H1 (cell line): Measurements from ENCODE around the gene ADGRG1. TPM values are rescaled to one million over a fixed set of nuclear protein-coding genes. Genes with fewer than 3 reads are reported as not detected.
A peak's percentile ranks its signal among the peaks of the same experiment; 100 is the strongest.

Source experiments
- CTCF ChIA-PET: fragments of 300-600 bp; sonication (Branson Sonifier 250); formaldehyde crosslinking; loops from one replicate; lab custom pipeline; 2021; ENCODE audit not compliant: partially characterized antibody; lab: Charles Lee
- POLR2A ChIA-PET: fragments of 300-600 bp; sonication (Branson Sonifier 250); formaldehyde crosslinking; loops from one replicate; lab custom pipeline; 2021; ENCODE audit warnings: inconsistent platforms; ENCODE audit not compliant: partially characterized antibody; lab: Charles Lee
- DNase-seq, 2 experiments: peaks; one replicate each; pipeline versions ENCODE4 v3.0.0 to v3.0.0-alpha.2; 2010 to 2022; ENCODE audit warnings: low spot score in 2 of 2, low read depth in 1 of 2, mixed read lengths in 1 of 2
- FAIRE-seq: peaks from 2 replicates; lab custom pipeline; 2011; peaks lifted over from hg19 to GRCh38; lab: Jason Lieb, UNC
- H2AFZ ChIP-seq: 2 replicates; pipeline ENCODE4 v1.8.1; 2012; ENCODE audit warnings: low read length, inconsistent platforms
- H2AK5ac ChIP-seq: 2 replicates; pipeline ENCODE4 v1.6.1; 2013; ENCODE audit warnings: low read depth, low read length
- H2BK120ac ChIP-seq: replicated peaks from 2 replicates; pipeline ENCODE3; 2013; ENCODE audit warnings: low read depth, low read length, inconsistent platforms
- H2BK12ac ChIP-seq: 2 replicates; pipeline ENCODE4 v1.6.1; 2013; ENCODE audit warnings: low read depth, low read length
- H2BK15ac ChIP-seq: 2 replicates; pipeline ENCODE4 v1.6.1; 2013; ENCODE audit warnings: low read length
- H2BK20ac ChIP-seq: 2 replicates; pipeline ENCODE4 v1.6.1; 2013; ENCODE audit warnings: low read length
- H2BK5ac ChIP-seq: 2 replicates; pipeline ENCODE4 v1.6.1; 2013; ENCODE audit warnings: low read depth, low read length
- H3K14ac ChIP-seq: 2 replicates; pipeline ENCODE4 v1.6.1; 2013; ENCODE audit warnings: inconsistent platforms; ENCODE audit not compliant: insufficient read length
- H3K18ac ChIP-seq: 2 replicates; pipeline ENCODE4 v1.6.1; 2013; ENCODE audit warnings: low read length; ENCODE audit errors: extremely low read depth
- H3K23ac ChIP-seq: 2 replicates; pipeline ENCODE4 v1.6.1; 2013; ENCODE audit warnings: inconsistent platforms; ENCODE audit not compliant: insufficient read length
- H3K23me2 ChIP-seq: 2 replicates; pipeline ENCODE4 v1.6.1; 2013; ENCODE audit warnings: low read depth, low read length
- H3K27ac ChIP-seq: 2 replicates; pipeline ENCODE4 v1.6.1; 2011; ENCODE audit warnings: low read depth, low read length, inconsistent platforms
- H3K27me3 ChIP-seq, 4 experiments: replicated peaks in 1 of 4; 1 replicate in 1 of 4; 2 replicates in 3 of 4; pipeline versions ENCODE4 v1.6.1 to v1.8.1; 2011 to 2013; ENCODE audit warnings: low read length in 3 of 4, mild to moderate bottlenecking in 3 of 4, inconsistent platforms in 2 of 4, mixed read lengths in 2 of 4, moderate library complexity in 1 of 4; ENCODE audit not compliant: control insufficient read depth in 3 of 4, insufficient read depth in 3 of 4; ENCODE audit errors: extremely low read depth in 1 of 4
- H3K36me3 ChIP-seq, 4 experiments: 2 replicates each; pipeline versions ENCODE4 v1.6.1 to v1.8.1; 2011 to 2013; ENCODE audit warnings: mild to moderate bottlenecking in 4 of 4, low read length in 3 of 4, moderate library complexity in 2 of 4, control low read depth in 1 of 4, inconsistent platforms in 1 of 4; ENCODE audit not compliant: insufficient read depth in 4 of 4, control insufficient read depth in 2 of 4
- H3K4ac ChIP-seq: replicated peaks from 2 replicates; pipeline ENCODE3; 2013; ENCODE audit warnings: low read length, low read depth, mixed read lengths, inconsistent platforms; ENCODE audit not compliant: insufficient read length
- H3K4me1 ChIP-seq, 4 experiments: replicated peaks in 1 of 4; 1 replicate in 1 of 4; 2 replicates in 3 of 4; pipeline versions ENCODE4 v1.6.1 to v1.8.1; 2011 to 2013; ENCODE audit warnings: low read length in 3 of 4, inconsistent platforms in 2 of 4, mixed read lengths in 1 of 4; ENCODE audit not compliant: insufficient read depth in 4 of 4, control insufficient read depth in 3 of 4
- H3K4me2 ChIP-seq, 2 experiments: 2 replicates each; pipeline versions ENCODE4 v1.6.1 to v1.8.1; 2011 to 2013; ENCODE audit warnings: low read depth in 2 of 2, low read length in 2 of 2, control low read depth in 1 of 2, inconsistent platforms in 1 of 2, mild to moderate bottlenecking in 1 of 2; ENCODE audit not compliant: insufficient read depth in 1 of 2
- H3K4me3 ChIP-seq, 4 experiments: fragments of 200-600, 300-600 bp in 1 of 4; sonication (generic), shearing (Covaris generic), sonication (Bioruptor Twin) in 1 of 4; 2 replicates each; pipeline versions ENCODE4 v1.5.1 to v1.8.1; 2011 to 2016; ENCODE audit warnings: low read length in 4 of 4, low read depth in 3 of 4, control low read depth in 2 of 4, inconsistent platforms in 2 of 4, mild to moderate bottlenecking in 2 of 4, mixed read lengths in 1 of 4, moderate library complexity in 1 of 4; ENCODE audit not compliant: insufficient read depth in 2 of 4; ENCODE audit errors: extremely low read depth in 1 of 4
- H3K56ac ChIP-seq: replicated peaks from 2 replicates; pipeline ENCODE3; 2013; ENCODE audit warnings: low read depth, mild to moderate bottlenecking, mixed read lengths, low read length, inconsistent platforms; ENCODE audit not compliant: insufficient read length
- H3K79me1 ChIP-seq: 2 replicates; pipeline ENCODE4 v1.6.1; 2013; ENCODE audit warnings: low read depth, low read length, control low read depth
- H3K79me2 ChIP-seq, 2 experiments: 2 replicates each; pipeline versions ENCODE4 v1.6.1 to v1.8.1; 2012 to 2013; ENCODE audit warnings: low read length in 2 of 2, mild to moderate bottlenecking in 2 of 2, inconsistent platforms in 1 of 2; ENCODE audit not compliant: insufficient read depth in 2 of 2, control insufficient read depth in 1 of 2
- H3K9ac ChIP-seq, 4 experiments: replicated peaks in 1 of 4; 1 replicate in 1 of 4; 2 replicates in 3 of 4; pipeline versions ENCODE4 v1.6.1 to v1.8.1; 2011 to 2013; ENCODE audit warnings: low read depth in 3 of 4, low read length in 3 of 4, control low read depth in 2 of 4, mild to moderate bottlenecking in 2 of 4, moderate library complexity in 2 of 4, inconsistent platforms in 1 of 4; ENCODE audit errors: extremely low read depth in 1 of 4
- H3K9me3 ChIP-seq, 2 experiments: 2 replicates each; pipeline versions ENCODE4 v1.6.1 to v1.8.1; 2012 to 2013; ENCODE audit warnings: mild to moderate bottlenecking in 2 of 2, moderate library complexity in 2 of 2, control low read depth in 1 of 2, inconsistent platforms in 1 of 2, low read depth in 1 of 2, low read length in 1 of 2, mixed read lengths in 1 of 2; ENCODE audit not compliant: insufficient read depth in 2 of 2
- H4K20me1 ChIP-seq, 2 experiments: replicated peaks in 1 of 2; 2 replicates each; pipeline versions ENCODE3 to v1.8.1; 2011 to 2013; ENCODE audit warnings: inconsistent platforms in 2 of 2, low read length in 2 of 2, mild to moderate bottlenecking in 1 of 2; ENCODE audit not compliant: insufficient read depth in 2 of 2, control insufficient read depth in 1 of 2
- H4K5ac ChIP-seq: 2 replicates; pipeline ENCODE4 v1.6.1; 2013; ENCODE audit warnings: low read length, low read depth, mixed read lengths, inconsistent platforms; ENCODE audit not compliant: insufficient read length
- H4K8ac ChIP-seq: 2 replicates; pipeline ENCODE4 v1.8.0; 2013; ENCODE audit warnings: mild to moderate bottlenecking, moderate library complexity, low read length, inconsistent platforms; ENCODE audit not compliant: insufficient read depth; ENCODE audit errors: extremely low read depth
- H4K91ac ChIP-seq: replicated peaks from 2 replicates; pipeline ENCODE3; 2013; ENCODE audit warnings: low read length, mixed read lengths, inconsistent platforms; ENCODE audit not compliant: insufficient read length
- KDM1A ChIP-seq: fragments of 200-600, 300-600 bp; sonication (generic); IDR thresholded peaks from 2 replicates; pipeline ENCODE4 v1.7.1; 2016; ENCODE audit warnings: mild to moderate bottlenecking, low read length, borderline replicate concordance
- PHF8 ChIP-seq: fragments of 200-600 bp; sonication (generic); conservative IDR thresholded peaks from 2 replicates; pipeline ENCODE4 v1.7.1; 2012; ENCODE audit warnings: low read depth, mild to moderate bottlenecking, inconsistent platforms, low read length, moderate library complexity
- WGBS, 2 experiments: shearing (Covaris generic) in 1 of 2; methylation state at CpG; one replicate each; pipeline versions ENCODE4 v1.1.6 to v1.1.7; 2013 to 2015; ENCODE audit warnings: low lambda C conversion rate in 2 of 2, mixed read lengths in 2 of 2, inconsistent platforms in 1 of 2, low coverage in 1 of 2, missing lambda C conversion rate in 1 of 2; ENCODE audit not compliant: insufficient replicate concordance in 2 of 2, insufficient coverage in 1 of 2, insufficient read length in 1 of 2; ENCODE audit errors: extremely low coverage in 1 of 2, missing lambda C conversion rate in 1 of 2; 5-methylcytosine and 5-hydroxymethylcytosine counted together
- polyA plus RNA-seq, 7 experiments: library from polyadenylated mRNA; depleted of rRNA in 3 of 7; stranded (reverse) in 5 of 7; unstranded in 2 of 7; fragments of >200 nt in 5 of 7; fragments of 200-250 nt in 2 of 7; gene quantifications; 1 replicate in 5 of 7; 2 replicates in 1 of 7; 4 replicates in 1 of 7; pipeline versions ENCODE4 v1.2.1 to v1.2.3, GENCODE V29; 2011 to 2013; ENCODE audit warnings: missing spikeins in 2 of 7, mixed read lengths in 2 of 7
- total RNA-seq: library from RNA; stranded (reverse); fragmentation: NEBNext Ultra II Directional; extraction: Animal tissue kit (Norgen Biotek cat#: 25700); gene quantifications from 2 replicates; pipeline ENCODE4 v1.2.1, GENCODE V29; 2021

Gene ADGRG1
- total and polyA plus RNA-seq, 2 of the 8 experiments (the other 6 are each of a cell fraction or from before 2014, with no cell fraction given), result 1.3 to 2.6 TPM

DNA sequence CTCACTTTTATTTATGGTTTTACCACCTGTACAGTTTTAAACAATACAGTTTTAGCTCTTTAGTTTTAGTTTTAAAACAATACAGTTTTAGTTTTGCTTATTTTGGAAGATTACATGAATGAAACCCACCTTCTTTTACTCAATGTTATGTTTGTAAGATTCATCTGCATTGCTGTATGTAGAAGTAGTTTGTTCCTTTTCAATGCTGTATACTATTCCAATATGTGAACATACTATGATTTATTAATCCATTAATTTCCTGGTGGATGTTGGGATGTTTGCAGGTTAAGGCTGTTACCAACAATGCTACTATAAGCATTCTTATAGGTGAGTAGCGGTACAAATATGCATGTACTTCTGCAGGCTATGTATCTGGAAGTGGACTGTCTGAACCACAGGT lies 34.4 kb upstream of the ADGRG1 start:
- no peaks in the 10 kb centered on the region for H3K36me3 ChIP-seq
- no peak overlapping the region for H2AK5ac ChIP-seq
- no peak overlapping the region for H4K8ac ChIP-seq
- no peak overlapping the region for H3K4ac ChIP-seq
- no peak overlapping the region for H3K18ac ChIP-seq
- H3K27me3 ChIP-seq, result peaks cover 0 to 4% (median under 1%) of the 10 kb centered on the region in 4 experiments; a peak in 2 of 7 replicates
- peaks cover 0 to 5% of the 10 kb centered on the region in 2 experiments; a peak in 1 of 4 replicates for H3K9me3 ChIP-seq
- H3K4me1 ChIP-seq, result no peaks in the 10 kb centered on the region; a peak in 1 of 7 replicates
- no peak overlapping the region for H2BK20ac ChIP-seq
- H3K4me3 ChIP-seq, result no peak overlapping the region
- H3K4me2 ChIP-seq, result no peak overlapping the region
- WGBS, 2 experiments, result 82% methylated on average over 1 of the region's 1 CpG; no CpG with 5 or more reads in 1 of the 2 experiments
- no peak overlapping the region for H2BK120ac ChIP-seq
- no peaks in the 10 kb centered on the region for H3K79me1 ChIP-seq
- H2BK15ac ChIP-seq, result no peak overlapping the region
- no peak overlapping the region for H4K91ac ChIP-seq
- no peak overlapping the region for H3K9ac ChIP-seq
- no peaks in the 10 kb centered on the region for H3K79me2 ChIP-seq
- H4K5ac ChIP-seq, result no peak overlapping the region
- no peak for FAIRE-seq
- no peak overlapping the region for H2BK12ac ChIP-seq
- POLR2A ChIA-PET, result interaction anchor here (1.0 kb wide), 1 partner anchor 9 kb away, joined by 3 read pairs; no protein-coding TSS in a partner anchor
- CTCF ChIA-PET, result interaction anchor here (0.7 to 9.0 kb wide), 7 partner anchors 8 to 157 kb away, joined by 3 to 122 read pairs (median 4); no protein-coding TSS in a partner anchor
- no peaks in the 10 kb centered on the region; the same call in 1 of the 2 replicates for H3K23me2 ChIP-seq
- no peak overlapping the region for H3K14ac ChIP-seq
- H3K27ac ChIP-seq, result no peak overlapping the region
- no peak for TF ChIP-seq PHF8
- TF ChIP-seq KDM1A, result peak; percentile 58; the same call in 1 of the 2 replicates
- H3K23ac ChIP-seq, result no peak overlapping the region
- H3K56ac ChIP-seq, result no peak overlapping the region
- DNase-seq, result no peak
- H2BK5ac ChIP-seq, result no peak overlapping the region
- H2AFZ ChIP-seq, result no peak overlapping the region
- no peaks in the 10 kb centered on the region for H4K20me1 ChIP-seq
